Stimulated activated CD4-positive, alpha-beta T cell treated with anti-CD3 and anti-CD28 coated beads, Interleukin-1b, Interleukin-23, amount 100 ng/mL, for 24 hours (primary cell): ENCODE results near the gene DDIT3.
"Not testable (repeated sequence)": the region's sequence is repeated elsewhere in the genome, so short reads cannot be mapped to it uniquely, and the experiment has no call there.

Experiments used
- DNase-seq, 4 experiments: peaks; one replicate each; pipeline ENCODE4 v3.0.0-alpha.2; 2020; ENCODE audit warnings: low read depth in 4 of 4, low spot score in 1 of 4

Gene DDIT3

GRCh38 chr12:57520053-57520818 lies at the start of gene DDIT3:
DDIT3 (minus strand) TSS chr12:57520514; CDS start chr12:57517406, 3,108 bp downstream.
- peak; percentile 97 to 100 (median 99) for DNase-seq

- no peak for DNase-seq
Observed at GRCh38 chr12:57569858-57570257, 49.5 kb upstream of the DDIT3 start.

GRCh38 chr12:57568838-57569237 lies 48.5 kb upstream of the DDIT3 start:
- DNase-seq, result no peak

GRCh38 chr12:57564178-57564740 lies 43.9 kb upstream of the DDIT3 start:
- no peak for DNase-seq

GRCh38 chr12:57563358-57563757 lies 43.0 kb upstream of the DDIT3 start:
- DNase-seq, result no peak

- not testable (repeated sequence) for DNase-seq
Observed at GRCh38 chr12:57561117-57561516, 40.8 kb upstream of the DDIT3 start.

GRCh38 chr12:57560516-57560915 lies 40.2 kb upstream of the DDIT3 start:
- DNase-seq, result no peak

GRCh38 chr12:57558864-57559263 lies 38.5 kb upstream of the DDIT3 start:
- no peak for DNase-seq

GRCh38 chr12:57554897-57555296 lies 34.6 kb upstream of the DDIT3 start:
- no peak for DNase-seq

- DNase-seq, result no peak
Observed at GRCh38 chr12:57554453-57554852, 34.1 kb upstream of the DDIT3 start.

GRCh38 chr12:57553343-57554202 lies 33.3 kb upstream of the DDIT3 start:
- no peak for DNase-seq

- no peak for DNase-seq
Observed at GRCh38 chr12:57552835-57553313, 32.6 kb upstream of the DDIT3 start.

GRCh38 chr12:57552306-57552651 lies 32.0 kb upstream of the DDIT3 start:
- DNase-seq, result no peak

- DNase-seq, result no peak
Observed at GRCh38 chr12:57551637-57552305, 31.5 kb upstream of the DDIT3 start.

- DNase-seq, result no peak
Observed at GRCh38 chr12:57550641-57551549, 30.6 kb upstream of the DDIT3 start.

GRCh38 chr12:57549909-57550640 lies 29.8 kb upstream of the DDIT3 start, which contains the start of gene KIF5A:
KIF5A (plus strand) TSS chr12:57550044; CDS start chr12:57550272, 228 bp downstream.
- peak in 3 of 4 experiments; percentile 23 to 42 (median 26) for DNase-seq

- DNase-seq, result no peak
Observed at GRCh38 chr12:57549203-57549908, 29.0 kb upstream of the DDIT3 start.

GRCh38 chr12:57548488-57548887 lies 28.2 kb upstream of the DDIT3 start:
- no peak for DNase-seq

GRCh38 chr12:57548013-57548315 lies 27.6 kb upstream of the DDIT3 start:
- no peak for DNase-seq
